Keratinocyte (primary cell): Measurements from ENCODE around the gene MIA2. TPM values are rescaled to one million over a fixed set of nuclear protein-coding genes. Genes with fewer than 3 reads are reported as not detected.
A peak's percentile ranks its signal among the peaks of the same experiment; 100 is the strongest.

Source experiments
- DNase-seq: peaks from one replicate; pipeline ENCODE4 v3.0.0-alpha.2; 2011; ENCODE audit warnings: low read depth, missing footprints, low spot score
- FAIRE-seq: peaks from 2 replicates; lab custom pipeline; 2011; peaks lifted over from hg19 to GRCh38; lab: Jason Lieb, UNC
- H2AFZ ChIP-seq: 2 replicates; pipeline ENCODE4 v1.6.0; 2012; ENCODE audit warnings: low read length, control low read depth, inconsistent platforms; ENCODE audit not compliant: control insufficient read depth
- H3K27ac ChIP-seq: 2 replicates; pipeline ENCODE4 v1.5.1; 2011; ENCODE audit warnings: low read length; ENCODE audit not compliant: control insufficient read depth, insufficient read depth
- H3K27me3 ChIP-seq: 3 replicates; pipeline ENCODE4 v1.6.0; 2011; ENCODE audit warnings: low read length; ENCODE audit not compliant: control insufficient read depth, insufficient read depth; ENCODE audit errors: extremely low read depth
- H3K36me3 ChIP-seq, 2 experiments: 2 replicates in 1 of 2; 3 replicates in 1 of 2; pipeline ENCODE4 v1.5.1; 2011; ENCODE audit warnings: low read length in 2 of 2, mild to moderate bottlenecking in 1 of 2; ENCODE audit not compliant: control insufficient read depth in 2 of 2, insufficient read depth in 2 of 2; ENCODE audit errors: extremely low read depth in 1 of 2
- H3K4me1 ChIP-seq: 3 replicates; pipeline ENCODE4 v1.5.1; 2011; ENCODE audit warnings: low read length; ENCODE audit not compliant: control insufficient read depth, insufficient read depth; ENCODE audit errors: extremely low read depth
- H3K4me2 ChIP-seq: 3 replicates; pipeline ENCODE4 v1.6.0; 2011; ENCODE audit warnings: low read depth, low read length; ENCODE audit not compliant: control insufficient read depth, insufficient read depth; ENCODE audit errors: extremely low read depth
- H3K4me3 ChIP-seq, 3 experiments: fragments of 200-600 bp in 1 of 3; sonication (generic) in 1 of 3; 2 replicates in 2 of 3; 3 replicates in 1 of 3; pipeline ENCODE4 v1.5.1; 2011 to 2016; ENCODE audit warnings: low read length in 3 of 3, mild to moderate bottlenecking in 3 of 3, control low read depth in 2 of 3, inconsistent platforms in 1 of 3, low read depth in 1 of 3, mixed read lengths in 1 of 3, mixed run types in 1 of 3, moderate library complexity in 1 of 3; ENCODE audit not compliant: control insufficient read depth in 2 of 3, insufficient read depth in 2 of 3; ENCODE audit errors: extremely low read depth in 1 of 3
- H3K79me2 ChIP-seq: 2 replicates; pipeline ENCODE4 v1.6.0; 2012; ENCODE audit warnings: low read length; ENCODE audit not compliant: control insufficient read depth, insufficient read depth
- H3K9ac ChIP-seq: 3 replicates; pipeline ENCODE4 v1.6.0; 2011; ENCODE audit warnings: low read length; ENCODE audit not compliant: control insufficient read depth, insufficient read depth; ENCODE audit errors: extremely low read depth
- H3K9me1 ChIP-seq: 3 replicates; pipeline ENCODE4 v1.6.0; 2011; ENCODE audit warnings: low read length; ENCODE audit not compliant: control insufficient read depth, insufficient read depth; ENCODE audit errors: extremely low read depth
- H3K9me3 ChIP-seq: 2 replicates; pipeline ENCODE4 v1.5.1; 2012; ENCODE audit warnings: low read depth, low read length; ENCODE audit not compliant: control insufficient read depth
- H4K20me1 ChIP-seq: 3 replicates; pipeline ENCODE4 v1.6.0; 2011; ENCODE audit warnings: low read length; ENCODE audit not compliant: control insufficient read depth, insufficient read depth; ENCODE audit errors: extremely low read depth
- CTCF ChIP-seq, 3 experiments: IDR thresholded peaks in 1 of 3; conservative IDR thresholded peaks in 1 of 3; optimal IDR thresholded peaks in 1 of 3; 2 replicates in 2 of 3; 3 replicates in 1 of 3; pipeline versions ENCODE3 to v1.5.1; 2011; ENCODE audit warnings: low read length in 3 of 3, mild to moderate bottlenecking in 3 of 3, moderate library complexity in 2 of 3, control low read depth in 1 of 3, inconsistent platforms in 1 of 3; ENCODE audit not compliant: insufficient read depth in 2 of 3; ENCODE audit errors: extremely low read depth in 1 of 3
- EZH2 ChIP-seq: IDR thresholded peaks from one replicate; pipeline ENCODE4 v1.6.1; 2012; ENCODE audit warnings: inconsistent platforms, mild to moderate bottlenecking, low read length, moderate library complexity
- dilution Hi-C: fragments of 300-500 bp; cut with MboI; formaldehyde crosslinking; loops from one replicate; pipeline ENCODE4 v1.7.0; 2020; ENCODE audit warnings: low sequenced_read_pairs; ENCODE audit not compliant: extremely low pct_ligation_motif_present
- polyA plus RNA-seq, 5 experiments: library from polyadenylated mRNA; depleted of rRNA in 3 of 5; stranded (reverse) in 3 of 5; stranded (forward) in 1 of 5; unstranded in 1 of 5; fragments of >200 nt; gene quantifications; 1 replicate in 1 of 5; 2 replicates in 3 of 5; 3 replicates in 1 of 5; pipeline versions ENCODE4 v1.2.1 to v1.2.3, GENCODE V29; 2011 to 2012; ENCODE audit warnings: missing spikeins in 2 of 5, low read depth in 1 of 5, low replicate concordance in 1 of 5

MIA2 gene
- polyA plus RNA-seq, 1 donor (not counting 4 experiments of a cell fraction or from before 2014, with no cell fraction given): 21.9 TPM

GRCh38 chr14:39430762-39431415 lies 197.2 kb downstream of the MIA2 start:
- peak overlapping the region; percentile 99 for H3K9ac ChIP-seq
- FAIRE-seq (no peak), DNase-seq (no peak)
- dilution Hi-C loops: no loop called here
- no peaks in the 10 kb centered on the region for H4K20me1 ChIP-seq
- TF ChIP-seq CTCF (optimal IDR thresholded peaks at IDR 0.05 in 1 of 3, IDR thresholded peaks at IDR 0.05 in 1 of 3, conservative IDR thresholded peaks at IDR 0.05 in 1 of 3; ENCODE audit: extremely low read depth in 1 of 3, insufficient read depth in 2 of 3, low read length in 3 of 3) (no peak), EZH2 (no peak)
- no peaks in the 10 kb centered on the region for H3K9me1 ChIP-seq
- H3K36me3 ChIP-seq: no peaks in the 10 kb centered on the region
- H3K9me3 ChIP-seq: no peaks in the 10 kb centered on the region
- H3K27me3 ChIP-seq: no peaks in the 10 kb centered on the region
- peaks cover 16% of the 10 kb centered on the region for H3K79me2 ChIP-seq
- H3K4me3 ChIP-seq: peak overlapping the region; percentile 87 to 98 (median 93)
- H2AFZ ChIP-seq: peak overlapping the region; percentile 84
- peaks cover 10% of the 10 kb centered on the region for H3K4me1 ChIP-seq
- H3K4me2 ChIP-seq: peak overlapping the region; percentile 81
- H3K27ac ChIP-seq: peak overlapping the region; percentile 99

GRCh38 chr14:39431416-39432178 lies 197.9 kb downstream of the MIA2 start:
- Histone ChIP-seq H3K9me3 (no peaks in the 10 kb centered on the region), H4K20me1 (no peaks in the 10 kb centered on the region), H3K79me2 (peaks cover 16% of the 10 kb centered on the region), H3K9me1 (no peaks in the 10 kb centered on the region), H3K27ac (peak overlapping the region; percentile 99), H3K27me3 (no peaks in the 10 kb centered on the region), H3K4me1 (peaks cover 10% of the 10 kb centered on the region), H3K4me3 (peak overlapping the region; percentile 87 to 98 (median 93)), H3K36me3 (no peaks in the 10 kb centered on the region), H2AFZ (peak overlapping the region; percentile 97), H3K9ac (peak overlapping the region; percentile 99), H3K4me2 (peak overlapping the region; percentile 81)
- TF ChIP-seq EZH2 (no peak), CTCF (optimal IDR thresholded peaks at IDR 0.05 in 1 of 3, IDR thresholded peaks at IDR 0.05 in 1 of 3, conservative IDR thresholded peaks at IDR 0.05 in 1 of 3; ENCODE audit: extremely low read depth in 1 of 3, insufficient read depth in 2 of 3, low read length in 3 of 3) (no peak)
- FAIRE-seq: no peak
- no peak for DNase-seq
- dilution Hi-C loops: no loop called here
